H7 (cell line): ENCODE data around the gene EEIG2. TPM values are rescaled to one million over a fixed set of nuclear protein-coding genes. Genes with fewer than 3 reads are reported as not detected.
"Not testable (repeated sequence)": the region's sequence is repeated elsewhere in the genome, so short reads cannot be mapped to it uniquely, and the experiment has no call there.

Experiments used
- DNase-seq: peaks from one replicate; pipeline ENCODE4 v3.0.0; 2012
- H3K27me3 ChIP-seq: 2 replicates; pipeline ENCODE4 v1.6.0; 2011; ENCODE audit warnings: mild to moderate bottlenecking, low read length; ENCODE audit not compliant: control insufficient read depth, insufficient read depth
- H3K36me3 ChIP-seq: replicated peaks from 2 replicates; pipeline ENCODE4 v1.5.1; 2011; ENCODE audit warnings: low read length; ENCODE audit not compliant: control insufficient read depth, insufficient read depth
- H3K4me3 ChIP-seq: 2 replicates; pipeline ENCODE4 v1.5.1; 2011; ENCODE audit warnings: low read depth, mild to moderate bottlenecking, control low read depth, low read length, moderate library complexity; ENCODE audit not compliant: insufficient read depth
- total RNA-seq: library from RNA; depleted of rRNA; stranded (reverse); fragments of >200 nt; shearing (Covaris generic); gene quantifications from 2 replicates; pipeline ENCODE4 v1.2.3, GENCODE V29; 2014

The EEIG2 gene
- total RNA-seq, 1 experiment from 2014 or later, result 25.1 TPM

DNA sequence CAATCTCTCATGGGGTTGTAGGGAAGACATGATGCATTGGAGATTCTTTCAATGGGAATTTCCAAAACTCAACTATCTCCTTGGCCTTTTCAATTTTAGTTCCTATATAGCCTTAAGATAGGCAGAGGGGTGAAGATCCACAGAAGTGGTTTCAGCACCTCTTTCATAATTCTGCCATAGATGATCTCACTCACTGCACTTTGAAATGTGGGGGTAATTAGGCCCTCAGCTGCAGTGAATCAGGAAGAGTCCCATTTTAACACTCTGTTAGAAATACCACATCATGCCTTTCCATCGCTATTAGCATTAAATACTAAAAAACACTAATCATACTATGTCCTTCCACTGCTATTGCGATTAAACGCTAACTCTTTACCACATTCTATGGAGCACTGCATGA, 25.1 kb upstream of the EEIG2 start:
- H3K36me3 ChIP-seq, result no peaks in the 10 kb centered on the region
- H3K4me3 ChIP-seq, result no peak overlapping the region
- DNase-seq, result no peak
- no peaks in the 10 kb centered on the region for H3K27me3 ChIP-seq

GRCh38 chr1:108535315-108535897, 24.5 kb upstream of the EEIG2 start:
- not testable (repeated sequence) for H3K27me3 ChIP-seq, H3K36me3 ChIP-seq, H3K4me3 ChIP-seq, DNase-seq

DNA sequence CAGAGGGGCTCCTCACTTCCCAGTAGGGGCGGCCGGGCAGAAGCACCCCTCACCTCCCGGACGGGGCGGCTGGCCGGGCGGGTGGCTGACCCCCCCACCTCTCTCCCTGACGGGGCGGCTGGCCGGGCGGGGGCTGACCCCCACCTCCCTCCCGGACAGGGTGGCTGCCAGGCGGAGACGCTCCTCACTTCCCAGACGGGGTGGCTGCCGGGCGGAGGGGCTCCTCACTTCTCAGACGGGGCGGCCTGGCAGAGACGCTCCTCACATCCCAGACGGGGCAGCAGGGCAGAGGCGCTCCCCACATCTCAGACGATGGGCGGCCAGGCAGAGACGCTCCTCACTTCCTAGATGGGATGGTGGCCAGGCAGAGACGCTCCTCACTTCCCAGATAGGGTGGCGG, 23.9 kb upstream of the EEIG2 start:
- not testable (repeated sequence) for DNase-seq, H3K4me3 ChIP-seq, H3K27me3 ChIP-seq, H3K36me3 ChIP-seq

GRCh38 chr1:108536791-108537190, 23.1 kb upstream of the EEIG2 start:
- not testable (repeated sequence) for H3K4me3 ChIP-seq, DNase-seq, H3K27me3 ChIP-seq, H3K36me3 ChIP-seq

GRCh38 chr1:108537976-108538375, 21.9 kb upstream of the EEIG2 start:
- no peak for DNase-seq
- no peak overlapping the region for H3K4me3 ChIP-seq
- no peaks in the 10 kb centered on the region for H3K36me3 ChIP-seq
- no peaks in the 10 kb centered on the region for H3K27me3 ChIP-seq

GRCh38 chr1:108540977-108541376, 18.9 kb upstream of the EEIG2 start:
- no peak for DNase-seq
- H3K4me3 ChIP-seq, result no peak overlapping the region

GRCh38 chr1:108541861-108542260, 18.0 kb upstream of the EEIG2 start:
- Histone ChIP-seq H3K36me3 (no peaks in the 10 kb centered on the region), H3K27me3 (no peaks in the 10 kb centered on the region), H3K4me3 (no peak overlapping the region)
- DNase-seq, result no peak

More at GRCh38 chr1:108540977-108541376, 18.9 kb upstream of the EEIG2 start:
- H3K36me3 ChIP-seq, result no peaks in the 10 kb centered on the region
- no peaks in the 10 kb centered on the region for H3K27me3 ChIP-seq

DNA sequence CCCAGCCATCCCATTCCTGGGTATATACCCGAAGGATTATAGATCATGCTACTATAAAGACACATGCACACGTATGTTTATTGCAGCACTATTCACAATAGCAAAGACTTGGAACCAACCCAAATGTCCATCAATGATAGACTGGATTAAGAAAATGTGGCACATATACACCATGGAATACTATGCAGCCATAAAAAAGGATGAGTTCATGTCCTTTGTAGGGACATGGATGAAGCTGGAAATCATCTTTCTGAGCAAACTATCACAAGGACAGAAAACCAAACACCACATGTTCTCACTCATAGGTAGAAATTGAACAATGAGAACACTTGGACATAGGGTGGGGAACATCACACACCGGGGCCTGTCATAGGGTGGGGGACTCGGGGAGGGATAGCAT, 12.4 kb upstream of the EEIG2 start:
- H3K36me3 ChIP-seq, H3K4me3 ChIP-seq, H3K27me3 ChIP-seq, DNase-seq: not testable (repeated sequence)

- Histone ChIP-seq H3K4me3 (no peak overlapping the region), H3K36me3 (no peaks in the 10 kb centered on the region), H3K27me3 (no peaks in the 10 kb centered on the region)
- DNase-seq, result no peak
Observed at GRCh38 chr1:108551137-108551862, 8.6 kb upstream of the EEIG2 start.

GRCh38 chr1:108553905-108554304, 6.0 kb upstream of the EEIG2 start:
- H3K4me3 ChIP-seq, result no peak overlapping the region
- no peaks in the 10 kb centered on the region for H3K27me3 ChIP-seq
- DNase-seq, result no peak

DNA sequence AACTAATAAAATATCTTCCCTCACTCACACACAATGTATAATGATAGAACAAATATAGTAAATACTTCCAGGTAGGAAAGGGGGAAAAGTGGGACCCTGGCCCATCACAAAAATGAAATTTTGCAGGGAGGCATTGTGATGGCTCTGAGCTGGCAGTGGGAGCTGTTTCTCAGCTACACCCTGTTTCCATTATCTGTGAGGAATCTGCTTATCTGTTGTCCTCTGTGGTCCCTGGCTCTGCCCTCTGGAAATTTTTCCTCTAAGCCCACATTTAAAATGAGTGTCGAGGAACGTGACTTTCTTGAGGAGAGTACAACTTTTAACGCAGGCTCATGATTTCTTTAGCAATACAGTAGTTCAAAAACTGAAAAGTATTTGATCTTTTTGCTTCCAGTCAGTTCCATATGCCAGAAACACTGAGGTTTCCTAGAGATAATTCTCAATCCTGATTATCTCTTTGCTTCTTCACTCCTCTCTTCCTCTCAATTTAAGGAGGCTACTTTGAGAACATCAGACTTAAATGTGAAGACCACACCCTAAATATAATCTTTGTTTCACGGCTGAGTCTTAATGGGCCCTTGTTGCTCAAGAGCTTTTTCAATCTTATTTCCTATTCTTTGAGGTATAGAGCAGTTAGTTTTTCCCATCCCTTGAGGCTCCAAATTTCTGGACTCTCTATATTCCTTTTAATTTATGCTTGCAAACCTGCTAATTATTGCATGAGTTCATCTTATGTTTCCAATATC, 5.0 kb upstream of the EEIG2 start:
- H3K4me3 ChIP-seq, result no peak overlapping the region
- DNase-seq, result no peak
- no peaks in the 10 kb centered on the region for H3K27me3 ChIP-seq
- no peaks in the 10 kb centered on the region for H3K36me3 ChIP-seq

More at GRCh38 chr1:108553905-108554304, 6.0 kb upstream of the EEIG2 start:
- no peaks in the 10 kb centered on the region for H3K36me3 ChIP-seq

DNA sequence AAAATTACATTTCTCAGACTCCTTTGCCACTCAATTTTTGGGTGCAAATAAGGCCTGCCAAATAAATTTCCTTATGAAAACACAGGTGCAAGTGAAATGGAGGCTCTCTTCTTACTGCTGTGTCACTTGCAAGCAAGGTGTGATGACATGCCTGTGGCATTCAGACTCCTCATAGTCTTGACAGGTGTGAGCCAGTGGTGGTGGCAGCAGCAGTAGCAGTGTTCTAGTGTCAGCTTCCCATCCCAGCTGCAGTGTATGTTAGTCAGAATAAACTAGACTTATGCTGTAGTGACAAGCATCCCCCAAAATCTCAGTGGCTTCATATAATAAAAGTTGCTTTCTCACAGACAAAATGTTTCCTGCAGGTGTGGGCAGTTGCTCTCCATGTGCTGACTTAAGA, 3.8 kb upstream of the EEIG2 start:
- H3K36me3 ChIP-seq, result no peaks in the 10 kb centered on the region
- no peak for DNase-seq
- H3K4me3 ChIP-seq, result no peak overlapping the region
- H3K27me3 ChIP-seq, result no peaks in the 10 kb centered on the region; the same call in 1 of the 2 replicates

GRCh38 chr1:108556499-108556898, 3.4 kb upstream of the EEIG2 start:
- no peak for DNase-seq
- no peaks in the 10 kb centered on the region; the same call in 1 of the 2 replicates for H3K27me3 ChIP-seq
- H3K4me3 ChIP-seq, result no peak overlapping the region
- H3K36me3 ChIP-seq, result no peaks in the 10 kb centered on the region

DNA sequence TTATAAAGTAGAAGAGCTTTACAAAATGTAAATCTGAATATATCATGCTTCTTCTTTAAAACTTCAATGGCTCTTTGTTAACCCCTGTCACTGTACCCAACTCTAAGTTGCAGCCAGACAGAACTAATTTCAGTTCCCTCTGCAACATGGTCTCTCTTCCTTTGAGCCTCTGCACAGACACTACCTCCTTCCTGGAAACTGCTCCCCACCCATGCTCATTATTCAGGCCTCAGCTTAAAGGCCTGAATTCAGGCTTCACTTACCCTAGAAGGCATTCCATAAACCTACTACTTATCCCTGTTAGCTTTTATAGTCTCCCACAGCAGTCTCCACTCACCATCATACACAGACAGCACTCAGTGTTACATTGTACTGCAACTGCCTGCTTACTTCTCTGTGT, 2.6 kb upstream of the EEIG2 start:
- Histone ChIP-seq H3K27me3 (no peaks in the 10 kb centered on the region; the same call in 1 of the 2 replicates), H3K36me3 (no peaks in the 10 kb centered on the region), H3K4me3 (no peak overlapping the region)
- DNase-seq, result no peak
